GM18517 (cell line): Measurements from ENCODE around the gene STK10.

Source experiments
- ATAC-seq: cut with Tn5 transposase; IDR thresholded peaks from one replicate; pipeline ENCODE4 v1.9.1; 2021; ENCODE audit warnings: mild to moderate bottlenecking, moderate library complexity; ENCODE audit not compliant: unreplicated experiment

Gene STK10

DNA sequence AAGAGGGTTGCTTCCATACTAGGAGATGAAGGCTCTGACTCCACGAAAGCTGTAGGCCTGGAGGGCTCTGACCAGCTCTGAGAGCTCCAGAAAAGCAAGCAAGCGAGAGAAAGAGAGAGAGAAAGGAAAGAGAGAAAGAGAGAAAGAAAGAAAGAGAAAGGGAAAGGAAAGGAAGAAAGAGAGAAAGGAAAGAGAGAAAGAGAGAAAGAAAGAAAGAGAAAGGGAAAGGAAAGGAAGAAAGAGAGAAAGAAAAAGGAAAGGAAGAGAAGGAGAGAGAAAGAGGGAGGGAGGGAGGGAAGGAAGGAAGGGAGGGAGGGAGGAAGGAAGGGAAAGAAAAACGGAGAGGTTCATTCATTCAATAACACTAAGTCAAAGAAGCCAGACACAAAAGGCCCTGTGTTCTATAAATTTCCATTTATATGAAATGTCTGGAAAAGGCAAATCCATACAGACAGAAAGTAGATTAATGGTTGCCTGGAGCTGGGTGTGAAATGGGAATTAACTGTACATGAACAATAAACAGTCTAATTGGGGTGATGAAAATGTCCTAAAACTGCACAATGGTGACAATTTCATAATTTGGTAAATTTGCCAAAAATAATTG lies 1.8 kb upstream of the STK10 start:
- ATAC-seq: no peak

DNA sequence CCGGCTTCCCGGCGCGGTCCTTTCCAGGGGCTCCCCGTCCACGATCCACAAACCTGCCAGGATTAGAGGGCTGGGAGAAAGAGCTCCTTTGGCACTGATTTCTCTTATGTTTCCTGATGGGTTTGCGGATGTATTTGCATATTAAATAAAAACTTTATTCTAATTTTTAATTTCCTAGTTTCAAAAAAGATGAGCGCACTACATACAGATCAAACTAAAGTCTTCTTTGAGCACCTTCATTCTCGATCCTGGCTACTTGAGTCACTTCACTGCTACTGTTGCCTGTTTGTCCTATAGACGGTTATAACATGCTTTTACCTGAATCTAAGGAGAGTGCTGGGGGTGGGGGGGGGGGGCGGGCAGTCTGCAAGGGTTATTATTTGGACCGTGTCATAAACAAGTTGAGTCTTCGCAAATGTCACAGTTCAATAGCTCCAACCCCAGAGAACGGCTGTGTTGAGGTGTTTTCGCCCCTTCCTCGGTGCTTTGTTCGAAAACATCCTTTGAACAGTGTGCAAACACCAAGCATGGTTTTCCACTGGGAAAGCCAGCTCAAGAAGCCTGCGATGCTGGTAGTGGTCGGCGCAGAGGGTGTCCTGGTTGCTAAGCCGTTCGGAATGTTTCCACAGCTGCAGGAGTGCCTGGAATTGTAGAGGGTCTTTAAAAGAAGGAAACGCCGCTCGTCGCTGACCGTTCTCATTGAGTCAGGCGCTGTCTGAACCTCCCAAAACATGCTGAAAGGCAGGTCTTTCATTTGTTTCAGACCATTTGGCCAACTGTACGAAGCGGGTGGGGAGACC lies 1.1 kb upstream of the STK10 start:
- no peak for ATAC-seq

DNA sequence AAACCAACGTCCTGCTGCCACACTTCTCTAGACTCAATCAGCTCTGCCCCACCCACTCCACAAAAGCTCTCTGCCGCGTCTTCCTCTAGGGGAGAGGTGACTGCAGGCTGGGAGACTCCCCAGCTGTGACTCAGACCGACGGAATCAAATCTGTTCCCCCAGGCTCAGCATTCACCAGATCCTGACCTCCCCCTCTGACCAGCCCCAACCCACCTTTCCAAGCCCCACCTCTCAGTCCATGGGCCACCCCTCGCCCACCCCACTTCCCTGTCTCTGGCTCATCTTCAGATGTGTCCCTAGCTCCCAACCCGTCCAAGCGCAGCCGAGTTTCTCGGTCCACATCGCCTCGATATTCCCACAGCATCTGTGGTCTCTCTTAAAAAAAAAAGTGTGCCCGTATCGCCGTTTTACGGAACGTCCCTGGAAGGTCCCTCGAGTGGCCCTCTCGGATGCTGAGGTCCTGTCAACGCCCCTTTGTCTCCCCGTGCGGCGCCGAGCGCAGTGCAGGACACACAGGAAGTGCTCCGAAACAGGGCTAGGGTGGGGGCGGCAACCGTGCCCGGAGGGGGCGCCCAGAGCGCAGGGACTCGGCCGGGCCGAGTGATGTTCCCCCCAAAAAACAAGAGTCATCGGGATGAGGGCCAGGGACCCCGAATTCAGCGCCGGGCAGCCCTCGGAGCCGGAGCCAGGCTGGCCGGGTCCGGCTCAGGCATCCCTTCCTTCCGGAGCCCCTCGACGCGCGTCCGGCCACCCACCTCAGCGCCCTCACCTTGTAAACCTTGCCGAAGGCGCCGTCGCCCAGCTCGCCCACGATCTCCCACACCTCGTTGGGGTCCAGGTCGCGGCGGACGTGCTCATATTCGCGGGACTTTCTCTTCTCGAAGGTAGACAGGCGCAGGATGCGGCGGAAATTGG lies 649 bp downstream of the STK10 start:
- ATAC-seq: peak; percentile 20

DNA sequence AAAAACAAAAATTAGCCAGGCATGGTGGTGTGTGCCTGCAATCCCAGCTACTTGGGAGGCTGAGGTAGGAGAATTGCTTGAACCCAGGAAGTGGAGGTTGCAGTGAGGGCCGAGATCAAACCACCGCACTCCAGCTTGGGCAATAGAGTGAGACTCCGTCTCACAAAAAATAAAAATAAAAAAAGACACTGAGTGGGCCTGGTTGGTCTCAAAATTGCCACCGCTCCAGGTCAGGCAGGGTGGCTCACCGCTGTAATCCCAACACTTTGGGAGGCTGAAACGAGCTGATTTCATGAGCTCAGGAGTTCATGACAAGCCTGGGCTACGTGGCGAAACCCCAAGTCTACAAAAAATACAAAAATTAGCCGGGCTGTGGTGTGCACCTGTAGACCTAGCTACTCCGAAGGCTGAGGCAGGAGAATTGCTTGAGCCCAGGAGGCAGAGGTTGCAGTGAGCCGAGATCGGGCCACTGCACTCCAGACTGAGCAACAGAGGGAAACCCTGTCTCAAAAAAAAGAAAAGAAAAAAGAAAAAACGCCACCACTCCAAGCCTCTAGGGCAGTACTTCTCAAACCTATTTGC lies 1.8 kb downstream of the STK10 start:
- no peak for ATAC-seq

DNA sequence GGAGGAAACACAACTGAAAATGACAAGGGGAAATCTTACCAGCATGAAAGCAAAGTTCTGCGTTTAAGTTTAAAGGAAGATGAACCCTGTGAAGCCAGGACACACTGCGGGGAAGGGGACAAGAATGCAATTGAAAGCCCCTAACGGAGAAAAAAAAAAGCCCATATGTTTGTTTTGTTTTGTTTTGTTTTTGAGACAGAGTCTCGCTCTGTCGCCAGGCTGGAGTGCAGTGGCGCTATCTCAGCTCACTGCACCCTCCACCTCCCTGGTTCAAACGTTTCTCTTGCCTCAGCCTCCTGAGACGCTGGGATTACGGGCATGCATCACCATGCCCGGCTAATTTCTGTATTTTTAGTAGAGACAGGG lies 2.9 kb downstream of the STK10 start:
- ATAC-seq: no peak

DNA sequence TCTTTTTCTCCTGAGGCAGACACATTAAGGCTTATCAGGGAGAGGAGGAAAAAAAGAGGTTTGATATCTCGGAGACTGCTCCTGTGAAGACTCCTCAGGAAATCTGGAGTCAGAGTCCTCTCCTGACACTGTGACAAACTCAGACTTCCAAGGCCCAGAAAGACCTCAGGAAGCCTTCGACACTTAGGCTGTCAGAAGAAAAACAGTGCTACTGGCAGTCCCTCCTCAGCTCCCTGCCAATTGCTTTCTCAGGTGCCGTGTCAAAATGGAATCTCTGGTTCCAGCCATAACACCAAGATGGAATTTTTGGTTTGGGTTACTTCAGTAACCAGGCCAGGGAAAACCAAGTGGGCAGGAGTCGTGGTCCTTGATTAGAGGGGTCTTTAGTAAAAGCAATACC lies 4.1 kb downstream of the STK10 start:
- ATAC-seq: no peak

DNA sequence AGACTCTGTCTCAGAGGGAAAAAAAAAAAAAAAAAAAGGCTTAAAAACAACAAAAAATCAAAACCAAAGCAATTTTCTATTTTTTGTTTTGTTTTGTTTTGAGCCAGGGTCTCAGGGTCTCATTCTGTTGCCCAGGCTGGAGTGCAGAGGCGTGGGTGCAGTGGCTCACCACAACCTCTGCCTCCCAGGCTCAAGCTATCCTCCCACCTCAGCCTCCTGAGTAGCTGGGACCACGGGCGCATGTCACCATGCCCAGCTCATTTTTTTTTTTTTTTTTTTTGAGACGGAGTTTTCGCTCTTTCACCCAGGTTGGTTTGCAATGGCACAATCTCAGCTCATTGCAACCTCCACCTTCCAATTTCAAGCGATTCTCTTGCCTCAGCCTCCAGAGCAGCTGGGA lies 5.7 kb downstream of the STK10 start:
- ATAC-seq: no peak

DNA sequence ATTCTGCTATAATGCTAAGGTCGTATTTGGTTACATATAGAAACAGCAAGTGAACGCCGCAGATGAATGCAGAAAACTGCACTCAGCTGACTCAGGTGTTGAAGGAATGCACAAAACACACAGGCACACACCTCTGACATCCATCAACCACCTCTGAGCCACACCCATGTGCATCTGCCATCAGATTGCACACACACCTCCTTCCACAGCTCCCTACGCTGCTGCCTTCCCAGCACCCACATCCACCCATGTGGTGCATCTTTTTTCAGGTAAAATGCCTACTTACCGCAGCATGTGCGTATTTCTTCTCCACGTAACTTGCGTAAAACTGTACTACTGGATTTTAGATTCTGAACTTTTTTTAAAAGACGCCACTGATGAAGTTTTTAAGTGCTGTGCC lies 7.1 kb downstream of the STK10 start:
- no peak for ATAC-seq

DNA sequence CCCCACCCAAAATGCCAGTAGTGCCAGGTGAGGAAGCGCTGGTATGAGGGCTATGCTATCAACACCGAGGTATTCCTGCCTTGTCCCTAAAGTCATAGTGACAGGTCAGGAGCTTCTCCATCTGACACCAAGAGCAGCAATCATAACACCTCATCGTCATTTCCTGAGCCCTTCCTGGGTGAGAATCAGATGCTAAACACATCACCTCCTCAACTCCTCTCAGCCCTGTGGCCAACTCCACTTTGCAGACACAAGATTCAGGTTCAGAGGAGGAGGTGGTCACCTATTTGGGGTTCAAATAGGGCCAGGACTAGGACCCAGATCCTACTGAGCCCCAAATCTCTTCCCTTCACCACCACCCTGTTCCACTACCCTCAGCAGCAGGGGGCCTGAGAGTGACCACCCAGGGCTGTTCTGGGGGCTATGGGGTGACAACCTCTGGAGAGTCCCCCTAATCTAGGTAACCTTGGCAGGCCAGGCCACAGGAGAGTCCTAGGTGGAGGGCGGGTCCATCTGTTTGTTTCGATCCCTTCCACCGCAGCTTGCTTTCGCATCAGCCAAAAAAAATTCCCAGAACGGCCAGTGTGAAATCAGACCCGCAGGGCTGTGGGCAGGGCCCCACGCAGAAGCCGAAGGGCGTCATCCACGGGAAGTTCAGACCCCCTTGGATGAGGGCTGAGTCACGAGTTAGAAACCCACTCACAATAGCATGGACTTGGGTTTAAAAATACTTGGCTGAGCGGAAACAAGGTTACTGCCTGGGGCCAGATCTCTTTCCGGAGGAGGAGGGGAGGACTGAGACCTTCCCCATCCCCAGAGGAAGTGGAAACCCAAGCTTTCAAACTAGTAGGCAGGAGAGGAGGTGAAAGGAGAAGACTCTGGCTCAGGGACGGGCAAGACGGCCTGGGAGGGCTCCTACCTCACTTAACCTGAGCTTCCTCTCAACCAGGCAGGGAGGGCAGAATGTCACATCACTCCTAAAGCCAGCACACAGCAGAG lies 8.7 kb downstream of the STK10 start:
- ATAC-seq: no peak

DNA sequence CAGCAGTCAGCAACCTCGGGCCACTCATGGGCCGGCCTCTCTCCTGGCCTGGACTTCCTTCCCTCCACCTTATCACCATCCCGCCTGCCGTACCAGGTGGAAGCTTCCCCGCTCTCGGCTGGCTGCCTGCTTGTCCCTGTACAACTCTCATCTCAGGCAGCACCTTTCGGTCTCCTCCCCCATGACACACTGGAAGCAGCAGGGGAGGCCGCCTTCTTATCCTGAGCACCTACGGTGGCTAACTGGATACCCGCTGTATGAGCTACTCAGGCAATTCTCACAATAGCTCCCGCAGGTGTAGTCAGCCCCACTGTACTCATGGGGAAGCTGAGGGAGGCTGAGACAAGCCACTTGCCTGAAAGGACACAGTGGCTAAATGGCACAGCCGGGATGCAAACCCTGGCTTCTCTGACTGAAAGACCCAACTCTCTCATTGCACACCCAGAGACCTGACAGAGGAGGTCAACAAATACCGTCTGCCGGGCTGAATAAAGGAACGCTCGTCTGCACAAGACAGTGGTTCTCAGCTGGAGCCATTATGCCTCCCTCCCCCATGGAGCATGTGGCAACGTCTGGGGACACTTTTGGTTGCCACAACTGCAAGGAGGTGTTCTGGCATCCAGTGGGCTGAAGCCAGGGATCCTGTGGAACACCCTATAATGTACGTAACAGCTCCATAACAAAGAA lies 9.6 kb downstream of the STK10 start:
- no peak for ATAC-seq

DNA sequence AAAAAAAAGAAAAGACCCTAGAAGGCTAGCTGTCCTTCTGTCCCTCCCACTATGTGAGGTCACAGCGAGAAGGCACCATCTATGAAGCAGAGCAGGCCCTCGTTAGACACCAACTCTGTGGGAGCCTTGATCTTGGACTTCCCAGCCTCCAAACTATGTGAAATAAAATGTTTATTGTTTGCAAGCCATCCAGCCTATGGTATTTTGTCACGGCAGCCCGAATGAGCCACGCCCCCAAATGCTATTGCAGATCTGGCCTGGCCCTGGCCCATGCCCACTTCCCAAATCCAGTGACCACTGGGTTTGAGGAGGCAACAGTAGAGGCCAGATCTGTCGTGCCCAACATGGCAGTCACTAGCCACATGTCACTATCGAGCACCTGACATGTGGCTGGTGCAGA lies 10.8 kb downstream of the STK10 start:
- ATAC-seq: no peak

DNA sequence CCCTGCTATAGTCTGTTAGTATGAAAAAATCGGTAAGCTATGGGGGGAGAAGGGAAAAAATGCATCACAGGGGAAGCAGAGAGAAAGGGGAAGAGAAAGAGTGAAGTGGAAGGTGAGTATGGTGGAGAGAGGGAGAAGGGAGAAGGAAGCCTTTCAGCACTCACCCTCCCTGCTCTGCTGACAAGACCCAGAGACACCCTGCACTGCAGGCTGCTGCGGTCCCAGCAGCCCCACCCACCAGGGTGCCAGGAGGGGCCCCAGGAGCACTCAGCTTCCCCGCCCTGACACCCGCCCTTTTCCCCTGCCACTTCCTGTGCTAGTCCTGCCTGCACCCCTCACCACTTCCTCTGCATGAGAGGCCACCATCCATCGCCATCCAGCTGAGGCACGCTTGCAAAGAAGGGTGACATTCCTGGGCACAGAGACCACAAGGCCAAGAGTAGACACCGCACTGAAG lies 12.7 kb downstream of the STK10 start:
- ATAC-seq: peak; percentile 46

DNA sequence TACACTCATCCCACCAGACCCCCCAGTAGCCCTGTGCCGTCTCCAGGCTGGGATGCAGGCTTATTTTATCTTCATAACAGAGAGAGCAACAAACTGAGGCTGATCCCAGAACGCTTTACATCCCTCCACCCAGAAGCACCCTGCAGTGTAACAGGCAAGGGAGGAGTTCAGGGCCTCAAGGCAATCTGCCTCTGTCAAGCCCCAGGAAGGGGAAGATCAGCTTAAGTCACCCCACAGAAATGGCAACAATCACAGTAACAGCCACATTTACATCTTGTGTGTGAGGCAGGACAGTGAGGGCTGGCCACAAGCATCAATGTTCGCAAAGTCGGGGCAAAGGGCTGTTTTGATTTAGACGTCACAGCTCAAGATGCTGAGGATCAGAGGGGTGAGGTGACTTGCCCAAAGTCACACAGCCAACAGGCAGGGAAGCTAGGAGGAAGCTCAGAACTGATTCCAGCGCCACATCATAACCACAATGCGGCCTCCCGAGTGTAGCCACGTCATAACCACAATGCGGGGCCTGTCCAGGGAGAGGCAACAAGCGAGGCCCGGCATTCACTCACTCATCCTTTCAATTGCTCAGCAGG lies 14.4 kb downstream of the STK10 start:
- no peak for ATAC-seq

DNA sequence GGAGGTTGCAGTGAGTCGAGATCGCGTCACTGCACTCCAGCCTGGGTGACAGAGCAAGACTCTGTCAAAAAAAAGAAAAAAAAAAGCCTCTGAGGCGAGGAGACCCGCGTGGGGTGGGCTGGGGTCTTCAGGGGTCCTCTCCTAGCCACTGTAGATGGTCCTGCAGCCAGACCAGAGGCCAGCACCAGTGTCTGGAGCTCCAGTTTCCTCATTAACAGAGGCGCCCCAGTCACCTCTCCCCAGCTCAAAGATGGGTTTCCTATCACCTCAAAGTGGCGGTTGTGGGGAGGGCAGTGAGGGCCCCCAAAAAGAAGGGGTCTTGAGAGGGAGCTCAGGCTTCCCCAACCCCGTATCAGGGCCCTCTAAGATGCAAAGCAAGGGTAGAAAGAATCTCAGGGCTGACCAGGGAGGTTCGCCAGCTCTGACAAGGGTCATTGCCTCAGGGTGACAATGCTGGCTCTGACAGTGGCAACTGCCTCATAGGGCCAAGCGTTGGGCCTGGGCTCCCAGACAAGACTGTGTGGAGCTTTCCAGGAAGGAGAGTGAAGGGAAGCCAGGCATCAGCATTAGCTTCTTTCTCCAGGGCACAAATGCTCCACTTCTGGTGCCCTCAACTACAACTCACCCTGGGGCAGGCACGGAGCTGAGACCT lies 15.0 kb downstream of the STK10 start:
- ATAC-seq: no peak

DNA sequence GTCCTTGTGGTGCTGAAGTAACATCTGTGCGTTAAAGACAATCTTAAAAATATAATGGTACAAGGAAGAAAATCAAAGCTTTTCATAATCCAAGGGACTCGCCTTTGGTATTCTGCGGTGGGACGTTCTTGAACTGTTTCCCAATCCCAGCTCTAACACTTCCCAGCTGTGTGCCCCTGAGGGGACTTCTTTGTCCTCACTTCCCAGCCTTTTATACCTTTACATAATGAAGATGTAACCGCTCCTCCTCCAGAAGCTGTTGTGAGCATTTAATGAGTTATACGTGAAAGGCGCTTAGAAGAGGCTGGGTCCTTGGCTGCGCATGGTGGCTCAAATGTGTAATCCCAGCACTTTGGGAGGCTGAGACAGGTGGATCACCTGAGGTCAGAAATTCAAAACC lies 16.9 kb downstream of the STK10 start:
- ATAC-seq: no peak

DNA sequence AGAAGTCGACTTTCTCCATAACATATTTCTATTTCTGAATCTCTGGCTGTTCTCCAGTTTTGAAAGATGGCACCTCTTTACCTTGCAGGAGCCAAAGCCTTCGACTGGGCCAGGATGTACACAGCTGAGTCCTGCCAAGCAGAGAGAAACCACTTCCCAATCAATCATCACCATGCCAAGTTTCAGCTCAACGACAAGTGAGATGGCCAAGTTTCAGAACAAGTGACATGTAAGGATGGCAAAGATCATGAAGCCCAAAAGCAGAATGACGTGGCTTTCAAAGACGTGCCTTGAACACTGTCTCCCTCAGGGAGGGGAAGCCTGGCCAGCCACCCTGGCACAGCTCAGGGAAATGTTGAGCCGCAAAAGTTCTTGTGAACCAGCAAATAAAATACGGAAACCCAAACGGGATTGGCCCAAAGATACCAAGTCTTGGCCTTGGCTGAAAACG lies 17.7 kb downstream of the STK10 start:
- no peak for ATAC-seq

DNA sequence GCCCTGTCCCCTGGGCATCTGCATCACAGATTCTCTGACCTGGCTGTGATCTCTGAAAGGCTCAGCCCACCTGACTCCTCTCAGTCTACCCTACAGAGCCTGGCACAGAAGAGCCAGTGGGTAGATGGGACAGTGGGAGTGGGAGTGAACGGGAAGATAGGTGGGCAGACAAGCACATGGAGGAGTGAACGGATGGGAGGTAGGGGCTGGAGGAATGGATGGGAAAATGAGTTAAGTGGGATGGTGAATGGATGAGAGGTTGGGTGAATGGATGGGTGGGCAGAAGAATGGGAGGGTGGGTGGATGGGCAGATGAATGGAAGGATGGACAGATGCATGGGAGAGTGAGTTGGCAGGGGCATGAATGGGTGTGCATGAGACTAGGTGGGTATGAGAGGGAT lies 18.8 kb downstream of the STK10 start:
- ATAC-seq: no peak

DNA sequence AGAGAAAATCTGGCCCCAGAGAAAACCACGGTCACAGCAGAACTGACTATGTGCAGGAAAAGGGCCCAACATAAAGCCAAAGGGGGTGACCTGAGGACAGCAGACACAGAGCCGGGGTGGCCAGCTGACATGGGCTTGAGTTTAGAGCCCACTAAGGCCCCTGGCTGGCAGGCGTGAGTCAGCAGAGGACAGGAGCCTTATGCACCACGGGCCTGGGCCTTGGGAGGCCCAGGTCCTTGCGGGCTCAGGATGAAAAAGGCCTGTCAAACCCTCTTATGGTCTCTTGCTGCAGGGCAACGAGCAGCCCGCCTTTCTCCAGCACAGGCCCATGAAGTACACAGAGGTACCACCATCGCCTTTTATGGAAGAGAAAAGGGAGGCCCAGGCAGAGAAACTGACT lies 19.7 kb downstream of the STK10 start:
- no peak for ATAC-seq

DNA sequence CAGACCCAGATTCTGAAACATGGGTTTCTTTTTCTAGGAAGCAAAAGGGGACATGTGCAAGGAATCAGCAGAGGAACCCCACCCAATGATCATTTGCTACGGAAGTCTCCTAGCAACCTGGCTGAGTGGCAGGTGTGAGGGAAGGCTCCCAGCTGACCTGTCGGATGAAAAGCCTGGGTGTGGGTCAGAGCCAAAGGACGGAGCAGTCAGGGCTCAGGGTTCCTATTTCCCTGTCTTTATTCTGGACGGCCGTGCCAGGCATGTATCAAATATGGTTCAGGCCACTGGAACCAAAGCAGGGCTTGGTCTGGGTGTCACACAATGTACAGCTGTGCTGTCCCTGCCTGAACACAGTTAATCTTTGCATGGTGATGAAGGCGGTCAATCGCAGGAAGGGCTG lies 20.1 kb downstream of the STK10 start:
- no peak for ATAC-seq
